PC-9 (cell line): ENCODE results near the gene KLRF1.

ENCODE experiments used
- CTCF ChIP-seq: fragments of 200-600 bp; sonication (generic); conservative IDR thresholded peaks from 2 replicates; pipeline ENCODE4 v1.6.1; 2017; ENCODE audit warnings: mixed run types, antibody characterized with exemption, mild to moderate bottlenecking, moderate library complexity
- EZH2 ChIP-seq: fragments of 200-600 bp; sonication (generic); IDR thresholded peaks from 2 replicates; pipeline ENCODE4 v1.8.0; 2017; ENCODE audit warnings: antibody characterized with exemption, low read depth

DNA sequence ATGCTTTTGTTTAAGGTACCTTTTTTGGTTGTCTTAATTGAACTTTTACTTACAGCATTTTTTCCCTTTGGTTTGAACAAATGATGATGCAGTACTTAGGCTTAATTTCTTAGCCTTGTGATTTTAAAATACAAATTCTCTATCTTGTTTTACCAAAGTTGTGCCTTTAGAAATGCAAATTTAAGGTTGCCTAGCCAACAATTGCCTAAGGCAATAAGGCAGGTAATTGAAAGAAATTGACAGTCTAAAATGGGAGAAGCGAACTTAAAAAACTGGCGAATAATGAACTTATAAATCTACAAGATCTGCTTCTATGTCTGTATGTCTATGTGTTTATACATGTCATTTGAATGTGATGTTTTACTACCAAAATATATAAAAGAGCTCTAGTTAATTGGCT lies 43.0 kb upstream of the KLRF1 start:
- TF ChIP-seq CTCF (no peak), EZH2 (no peak)
